HG03354 (cell line): ENCODE measurements around the gene SPOCD1.

Source experiments
- ATAC-seq: cut with Tn5 transposase; IDR thresholded peaks from one replicate; pipeline ENCODE4 v1.9.1; 2021; ENCODE audit warnings: mild to moderate bottlenecking; ENCODE audit not compliant: unreplicated experiment, poor library complexity, severe bottlenecking

SPOCD1 gene

DNA sequence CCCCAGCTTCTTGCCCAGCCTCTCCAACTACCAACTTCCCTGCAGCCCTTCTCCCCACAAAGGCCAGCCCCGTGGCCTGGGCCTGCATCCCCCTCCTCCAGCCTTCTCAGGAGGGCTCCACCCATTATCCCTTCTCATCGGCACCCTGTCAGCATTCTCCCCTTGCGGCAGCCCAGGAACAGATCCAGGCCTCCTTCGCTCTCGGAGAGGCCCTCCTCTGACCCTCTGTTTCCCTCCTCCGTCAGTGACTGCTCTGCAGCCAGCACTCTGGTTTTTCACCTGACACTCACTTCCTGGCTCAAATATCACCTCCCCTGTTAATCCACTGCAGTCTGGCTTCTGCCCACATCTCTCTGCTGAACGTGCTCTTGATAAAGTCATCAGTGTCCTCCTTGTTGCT lies 69.1 kb downstream of the SPOCD1 start:
- ATAC-seq, result no peak

DNA sequence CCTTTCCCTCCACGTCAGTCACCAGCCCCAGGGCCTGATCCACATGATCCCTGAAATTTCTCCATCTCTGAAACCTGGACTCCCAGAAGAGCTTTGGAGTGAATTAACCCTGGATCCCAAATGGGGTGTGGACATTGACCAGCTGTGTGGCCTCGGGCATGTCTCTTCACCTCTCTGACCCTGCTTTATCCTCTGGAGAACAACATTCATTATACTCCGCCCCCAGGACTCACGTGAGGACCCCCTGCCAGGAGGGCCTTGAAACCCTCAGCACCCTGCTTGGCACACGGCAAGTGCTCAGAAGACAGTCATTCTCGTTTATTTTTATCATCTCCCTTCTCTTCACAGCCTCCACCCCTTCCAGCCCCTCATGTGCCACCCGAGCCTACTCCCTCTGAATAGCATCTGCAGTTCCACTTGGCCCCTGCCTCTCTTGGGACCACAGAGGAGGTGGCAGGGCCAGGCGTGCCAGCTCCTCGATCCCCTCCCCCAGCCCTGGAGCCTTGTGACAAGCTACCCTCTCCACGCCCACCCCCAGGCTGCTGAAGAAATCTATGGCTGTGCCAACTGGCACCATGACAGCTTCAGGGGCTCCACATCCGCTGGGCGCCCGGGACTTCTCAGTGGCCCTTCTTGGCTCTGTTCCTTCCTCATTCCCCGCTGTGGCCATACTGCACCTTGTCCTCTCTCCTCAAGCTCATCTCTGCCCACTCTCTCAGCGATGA lies 69.7 kb downstream of the SPOCD1 start:
- no peak for ATAC-seq

DNA sequence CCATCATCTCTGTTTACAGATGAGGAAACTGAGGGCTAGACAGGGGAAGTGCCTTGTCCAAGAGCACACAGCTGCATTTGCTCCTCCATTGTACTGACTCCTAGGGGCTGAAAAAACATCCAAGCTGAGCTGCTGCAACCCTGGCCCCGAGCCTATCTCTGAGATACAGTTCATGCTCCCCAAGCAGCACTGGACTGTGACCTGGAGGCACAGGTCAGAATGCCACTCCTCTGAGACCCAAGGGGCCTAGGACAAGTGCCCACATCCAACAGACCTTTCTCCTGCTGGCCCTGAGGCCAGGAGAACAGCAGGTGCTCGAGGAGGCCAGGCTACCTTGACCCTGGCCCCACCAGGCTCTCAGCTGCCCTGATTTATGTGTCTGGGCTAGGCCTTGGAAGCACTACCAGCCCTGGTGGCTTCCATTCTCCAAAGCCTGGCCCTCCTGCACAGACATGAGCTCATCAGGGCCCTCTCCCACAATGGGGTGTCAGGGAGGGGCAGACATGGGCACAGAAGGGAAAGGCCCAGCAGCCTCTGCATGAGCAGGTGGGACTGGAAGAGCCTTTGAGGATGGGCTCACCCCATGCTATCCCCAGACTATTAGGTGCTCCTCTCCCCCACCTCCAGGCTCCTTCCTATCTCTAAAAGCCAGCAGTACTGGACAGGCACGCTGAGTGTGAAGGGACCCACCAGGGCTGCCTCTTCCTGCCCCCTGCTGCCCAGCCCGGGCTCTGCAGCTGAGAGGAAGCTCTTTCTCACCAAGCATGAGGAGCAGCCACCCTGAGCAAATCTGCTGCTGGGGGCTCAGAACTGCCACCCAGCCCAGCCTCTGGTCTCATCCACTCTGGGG lies 70.5 kb downstream of the SPOCD1 start:
- no peak for ATAC-seq

DNA sequence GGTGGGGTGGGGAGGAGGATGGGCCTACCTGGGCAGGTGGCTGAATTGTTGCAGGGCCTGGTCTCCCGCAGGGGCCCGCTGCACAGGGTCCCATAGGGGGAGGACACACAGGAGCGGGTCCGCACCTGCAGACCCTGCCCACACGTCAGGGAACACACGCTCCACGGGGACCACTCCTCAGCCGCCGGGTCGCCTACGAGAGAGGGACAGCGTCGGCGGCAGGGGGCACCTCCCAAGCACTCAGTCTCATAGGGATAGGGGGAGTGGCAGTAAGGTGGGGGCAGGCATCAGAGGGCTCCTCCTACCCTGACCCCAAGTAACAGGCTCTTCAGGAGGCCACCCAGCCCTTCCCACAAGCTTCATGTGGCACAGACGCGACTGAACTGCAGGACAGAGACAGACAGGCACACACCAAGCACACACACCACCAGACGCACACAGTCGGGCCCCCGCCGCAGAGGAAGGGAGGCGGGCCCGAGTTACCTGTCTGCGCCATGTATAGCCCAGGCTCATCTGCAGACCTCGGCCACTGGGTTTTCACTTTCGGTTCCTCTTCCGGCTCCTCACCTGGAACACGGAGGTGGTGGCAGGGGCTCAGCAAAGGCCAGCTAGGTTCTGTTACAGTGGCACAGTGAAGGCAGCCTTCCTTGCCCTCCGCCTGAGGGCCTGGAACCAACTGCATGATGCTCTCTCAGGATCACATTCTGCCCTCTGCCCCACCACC lies 71.5 kb downstream of the SPOCD1 start:
- ATAC-seq, result peak; percentile 80

DNA sequence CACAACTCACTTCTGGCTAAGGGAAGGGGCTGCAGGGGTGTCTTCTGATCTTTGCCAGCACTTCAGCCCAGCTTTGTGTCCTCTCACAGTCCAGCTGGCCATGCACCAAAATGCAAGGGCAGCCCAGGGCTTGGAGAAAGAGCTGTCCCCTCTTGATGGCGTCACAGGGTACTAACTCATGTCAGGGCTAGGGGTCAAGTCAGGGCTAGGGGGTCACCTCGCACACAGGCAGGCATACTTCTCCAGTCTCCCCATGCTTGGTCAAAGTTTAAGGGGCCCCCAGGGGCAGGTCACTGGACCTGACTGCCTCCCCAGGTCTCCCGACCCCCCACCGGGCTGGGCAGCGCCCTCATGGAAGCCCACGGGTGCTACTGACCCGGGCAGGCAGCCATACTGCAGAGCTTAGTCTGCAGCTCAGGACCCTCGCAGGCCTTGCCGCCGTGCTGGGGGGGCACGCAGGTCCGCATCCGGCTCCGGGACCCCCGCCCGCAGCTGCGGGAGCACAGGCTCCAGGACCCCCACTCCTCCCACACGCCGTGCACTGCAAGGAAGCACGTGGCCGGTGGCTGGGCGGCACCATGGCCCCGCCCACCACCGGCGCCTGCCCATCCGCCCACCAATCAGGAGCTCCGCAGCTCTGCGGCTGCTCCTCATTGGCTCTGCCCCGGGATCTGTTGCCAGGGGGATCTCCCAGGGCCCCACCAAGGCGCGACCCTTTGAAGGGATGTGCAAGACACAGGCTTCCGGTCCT lies 73.2 kb downstream of the SPOCD1 start:
- no peak for ATAC-seq
